Activated CD4-positive, alpha-beta T cell treated with anti-CD3 and anti-CD28 coated beads, Interleukin-2, Interleukin-6, amounts not matched to agents 100 ng/mL and 50 ng/mL, durations not matched to agents 16 hours and 8 hours (primary cell): ENCODE results near the gene POU2AF1.
"Not testable (repeated sequence)": the region's sequence is repeated elsewhere in the genome, so short reads cannot be mapped to it uniquely, and the experiment has no call there.

Experiments used
- DNase-seq: peaks from one replicate; pipeline ENCODE4 v3.0.0-alpha.2; 2020

The POU2AF1 gene

GRCh38 chr11:111408789-111409727, 30.0 kb upstream of the POU2AF1 start:
- DNase-seq, result peak; percentile 38

DNA sequence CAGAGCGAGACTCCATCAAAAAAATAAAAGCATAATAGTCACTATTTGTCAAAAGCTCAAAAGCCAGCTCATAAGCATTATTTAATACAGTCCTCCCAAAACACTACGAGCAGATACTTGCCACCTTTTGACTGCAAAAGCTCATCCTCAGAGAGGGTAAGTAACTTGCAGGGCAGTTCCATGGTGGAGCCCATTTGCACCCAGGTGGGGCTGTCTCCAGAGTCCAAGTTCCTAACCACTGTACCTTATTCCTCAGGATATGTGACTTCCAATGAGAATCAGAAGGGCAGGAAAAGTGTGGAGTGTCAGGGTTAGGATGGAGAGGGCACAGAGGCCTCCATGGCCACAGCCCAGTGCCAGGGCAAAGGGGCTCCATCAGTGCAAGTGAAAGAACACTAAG, 28.6 kb upstream of the POU2AF1 start:
- DNase-seq, result no peak

DNA sequence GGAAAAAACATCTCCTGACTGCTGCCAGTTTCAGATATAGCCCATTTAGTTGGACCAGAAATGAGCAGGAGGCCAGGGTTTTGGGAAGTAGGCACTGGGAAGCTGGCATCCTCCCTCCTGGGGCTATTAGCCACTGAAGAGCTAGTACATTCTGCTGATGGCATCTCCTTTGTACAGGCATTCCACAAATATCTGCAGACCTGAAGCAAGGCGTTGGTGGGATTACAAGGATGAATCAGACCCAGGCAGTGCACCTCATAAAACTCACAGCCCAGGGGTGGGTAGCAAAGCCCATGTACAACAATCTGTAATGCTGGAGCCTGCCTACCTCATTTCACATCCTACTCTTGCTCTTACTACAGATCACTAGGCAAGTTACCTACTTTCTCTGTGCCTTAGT, 27.5 kb upstream of the POU2AF1 start:
- no peak for DNase-seq

- DNase-seq, result no peak
Observed at GRCh38 chr11:111406091-111406490, 27.0 kb upstream of the POU2AF1 start.

DNA sequence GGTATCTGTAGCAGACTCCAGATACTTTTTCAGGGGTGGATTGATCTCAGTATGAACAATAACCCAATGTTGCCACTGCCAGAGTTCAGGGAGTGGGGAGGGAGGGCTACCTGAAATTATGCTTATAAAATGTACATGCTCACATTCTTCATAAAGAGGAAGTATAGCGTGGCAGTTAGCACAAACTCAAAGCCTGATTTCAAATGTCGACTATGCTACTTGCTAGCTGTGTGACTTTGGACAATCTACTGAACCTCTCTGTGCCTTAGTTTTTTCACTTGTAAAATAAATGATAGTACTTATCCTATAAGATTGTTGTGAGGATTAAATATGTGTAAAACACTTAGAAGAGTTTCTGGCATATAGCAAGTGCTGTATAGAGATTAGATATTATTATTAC, 26.5 kb upstream of the POU2AF1 start:
- DNase-seq, result no peak

DNA sequence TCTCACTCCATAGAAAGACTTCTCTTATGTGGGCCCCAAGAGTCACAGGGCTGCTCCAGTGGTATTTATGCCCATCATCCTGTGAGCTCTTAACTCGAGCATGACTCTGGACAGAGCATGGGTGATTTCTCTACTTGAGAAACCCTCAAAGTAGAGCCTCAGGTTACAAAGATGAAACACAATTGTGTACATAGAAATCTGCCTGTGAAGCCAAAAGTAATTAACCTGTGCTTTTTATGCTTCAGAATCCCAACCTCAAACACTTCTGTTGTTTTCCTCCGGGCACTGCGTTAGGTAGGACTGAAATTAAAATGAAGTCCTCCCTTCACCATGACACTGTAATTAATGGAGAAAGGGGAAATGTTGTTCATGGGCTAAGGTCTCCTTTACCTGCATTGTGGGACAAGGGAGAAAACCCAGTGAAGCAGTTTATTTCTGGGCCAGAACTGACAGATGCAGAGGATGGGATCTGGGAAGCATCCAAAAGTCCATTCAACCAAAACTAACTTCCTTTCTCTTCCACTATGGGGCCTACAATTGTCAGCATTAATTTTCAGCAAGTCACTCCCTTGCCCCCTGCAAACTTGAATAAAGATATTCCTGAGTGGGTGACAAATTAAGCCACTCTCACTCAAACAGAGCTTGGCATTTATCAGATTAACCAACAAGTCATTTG, 24.1 kb upstream of the POU2AF1 start:
- DNase-seq, result no peak

GRCh38 chr11:111402411-111402810, 23.3 kb upstream of the POU2AF1 start:
- no peak for DNase-seq

GRCh38 chr11:111401957-111402356, 22.9 kb upstream of the POU2AF1 start:
- DNase-seq, result not testable (repeated sequence)

- DNase-seq, result no peak
Observed at GRCh38 chr11:111400595-111400994, 21.5 kb upstream of the POU2AF1 start.

- DNase-seq, result no peak
Observed at GRCh38 chr11:111399187-111400031, 20.3 kb upstream of the POU2AF1 start.

DNA sequence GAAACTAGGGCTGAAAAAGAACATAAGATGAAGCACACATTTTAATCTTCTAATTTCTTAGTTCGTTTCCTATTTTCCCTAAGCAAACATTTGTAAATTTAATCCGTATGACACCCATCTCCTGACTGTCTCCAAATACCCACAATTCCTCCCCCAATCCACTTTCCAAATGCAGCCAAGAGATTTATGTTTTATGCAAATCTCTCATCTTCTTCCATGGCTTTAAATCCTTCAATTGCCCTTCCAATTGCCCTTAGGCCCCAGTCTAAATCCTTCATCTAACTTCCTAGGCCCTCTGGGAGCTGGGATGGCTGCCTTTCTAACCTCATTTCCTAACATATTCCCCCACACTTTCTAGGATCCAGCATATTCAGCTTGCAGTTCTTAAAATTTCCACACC, 18.0 kb upstream of the POU2AF1 start:
- no peak for DNase-seq

- DNase-seq, result no peak
Observed at GRCh38 chr11:111395749-111396148, 16.7 kb upstream of the POU2AF1 start.

DNA sequence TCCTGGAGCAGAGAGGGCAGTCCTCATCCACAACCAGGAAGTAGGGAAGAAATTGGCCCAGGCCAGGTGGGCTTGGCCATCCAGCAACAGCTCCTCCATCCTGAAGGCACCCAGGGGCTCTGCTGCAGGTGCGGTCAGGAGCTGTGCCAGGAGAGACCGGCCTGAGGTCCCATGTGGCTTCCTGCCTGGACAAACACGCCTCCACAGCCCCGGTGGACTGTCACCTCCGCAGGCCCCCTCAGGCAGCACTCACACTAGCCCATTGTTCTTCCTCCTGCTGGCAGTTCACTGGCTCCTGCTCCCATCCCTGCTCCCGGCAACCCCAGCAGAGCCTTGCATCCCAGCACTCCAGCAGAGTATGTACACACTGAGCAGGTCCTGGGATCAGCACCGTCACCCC, 16.0 kb upstream of the POU2AF1 start:
- DNase-seq, result no peak

DNA sequence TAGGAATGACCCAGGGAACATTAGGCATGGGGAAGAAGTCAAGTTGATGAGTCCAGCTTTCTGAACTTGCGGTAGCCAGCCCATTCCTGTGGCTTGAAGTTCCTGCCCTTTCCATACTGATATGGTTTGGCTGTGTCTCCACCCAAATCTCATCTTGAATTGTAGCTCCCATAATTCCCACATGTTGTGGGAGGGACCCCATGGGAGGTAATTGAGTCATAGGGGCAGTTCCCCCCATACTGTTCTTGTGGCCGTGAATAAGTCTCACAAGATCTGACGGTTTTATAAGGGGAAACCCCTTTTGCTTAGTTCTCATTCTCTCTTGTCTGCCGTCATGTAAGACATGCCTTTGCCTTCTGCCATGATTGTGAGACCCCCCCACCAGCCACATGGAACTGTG, 15.1 kb upstream of the POU2AF1 start:
- DNase-seq, result not testable (repeated sequence)

- DNase-seq, result no peak
Observed at GRCh38 chr11:111393585-111393984, 14.5 kb upstream of the POU2AF1 start.

GRCh38 chr11:111393096-111393495, 14.0 kb upstream of the POU2AF1 start:
- no peak for DNase-seq

GRCh38 chr11:111392552-111392951, 13.5 kb upstream of the POU2AF1 start:
- no peak for DNase-seq

DNA sequence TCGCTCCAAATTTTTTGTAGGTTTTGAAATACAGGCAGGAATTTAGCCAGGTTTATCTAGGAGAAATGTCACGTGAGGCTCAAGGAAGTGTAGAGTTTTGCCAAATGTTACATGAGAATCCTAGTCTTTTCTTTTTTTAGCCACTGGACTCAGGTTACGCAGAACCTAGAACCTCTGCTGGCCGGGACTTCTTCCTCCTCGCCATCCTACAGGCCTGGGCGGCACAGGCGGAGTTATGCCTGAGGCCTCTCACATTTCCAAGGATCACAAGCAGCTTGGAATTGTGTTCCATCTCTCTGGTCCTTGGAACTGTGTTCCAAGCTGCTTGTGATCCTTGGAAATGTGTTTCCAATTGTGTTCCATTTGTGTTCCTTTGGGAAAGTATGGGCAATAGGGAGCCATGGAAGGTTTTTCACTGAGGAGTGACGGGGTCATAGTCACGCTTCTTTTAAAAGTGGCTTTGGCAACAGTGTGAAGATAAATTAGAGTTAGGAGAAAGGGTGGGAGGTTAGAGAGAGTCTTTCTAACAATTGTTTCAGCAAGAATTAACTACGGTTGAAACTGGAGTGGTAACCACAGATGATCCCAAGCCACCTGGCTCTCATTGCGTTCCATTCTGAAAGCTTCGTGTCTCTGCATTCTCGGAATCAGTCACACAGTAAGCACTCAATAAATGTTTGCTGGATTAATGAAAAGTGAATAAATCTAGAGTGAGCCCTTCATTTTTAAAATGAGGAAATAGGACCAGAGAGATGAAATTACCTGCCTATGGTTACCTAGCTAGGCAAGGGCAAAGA, 12.5 kb upstream of the POU2AF1 start:
- no peak for DNase-seq

DNA sequence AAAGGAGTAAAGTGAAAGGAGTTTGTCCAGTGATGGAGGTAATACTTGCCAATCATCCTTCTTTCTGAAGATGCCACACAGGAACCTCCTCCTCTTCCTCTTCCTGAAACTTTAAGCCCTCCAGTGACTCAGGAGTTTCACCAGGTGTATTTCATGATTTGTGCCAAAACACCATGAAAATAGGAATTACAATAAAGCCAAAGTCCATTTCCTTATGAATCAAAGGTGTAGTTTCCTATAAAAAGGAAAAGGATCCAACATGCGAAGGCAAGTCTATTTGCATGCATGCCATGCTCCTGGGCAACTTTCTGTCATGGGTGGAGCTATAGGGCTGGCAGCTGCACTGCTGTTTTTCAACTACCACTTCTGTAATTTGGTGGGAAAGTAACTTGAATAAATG, 9.8 kb upstream of the POU2AF1 start:
- DNase-seq, result no peak

GRCh38 chr11:111388420-111388819, 9.3 kb upstream of the POU2AF1 start:
- DNase-seq, result no peak

GRCh38 chr11:111387363-111387762, 8.3 kb upstream of the POU2AF1 start:
- no peak for DNase-seq

- no peak for DNase-seq
Observed at GRCh38 chr11:111386611-111387150, 7.6 kb upstream of the POU2AF1 start.
